Measurements from ENCODE around the gene FGF12. TPM values are rescaled to one million over a fixed set of nuclear protein-coding genes. Genes with fewer than 3 reads are reported as not detected.

The FGF12 gene
- total RNA-seq, 4 donors from 2014 or later = 0.46 to 1.2 (median 0.72) TPM

- Histone ChIP-seq H3K4me3 (no peak overlapping the region), H3K9me3 (no peaks in the 10 kb centered on the region), H3K27me3 (no peaks in the 10 kb centered on the region), H3K4me1 (no peaks in the 10 kb centered on the region), H3K36me3 (no peaks in the 10 kb centered on the region), H3K27ac (no peak overlapping the region)
- in situ Hi-C loops (cut with MboI; ENCODE audit: low sequenced_read_pairs in 4 of 4) = no loop called here
- intact Hi-C loops (cut with DNase I; ENCODE audit: low total_unique reads) = no loop called here
- no peak for TF ChIP-seq CTCF (IDR thresholded peaks at IDR 0.05 in 4 of 5, conservative IDR thresholded peaks at IDR 0.05 in 1 of 5)
- no peak for TF ChIP-seq POLR2A (IDR thresholded peaks at IDR 0.05)
- no peak for ATAC-seq
- DNase-seq = no peak
Measured at GRCh38 chr3:192373586-192373985, 353.8 kb downstream of the FGF12 start.

GRCh38 chr3:192373032-192373431 lies 354.3 kb downstream of the FGF12 start:
- no peaks in the 10 kb centered on the region for H3K27me3 ChIP-seq
- TF ChIP-seq CTCF (IDR thresholded peaks at IDR 0.05 in 4 of 5, conservative IDR thresholded peaks at IDR 0.05 in 1 of 5) (no peak), POLR2A (IDR thresholded peaks at IDR 0.05) (no peak)
- ATAC-seq (no peak), DNase-seq (no peak)
- H3K27ac ChIP-seq = no peak overlapping the region
- H3K4me1 ChIP-seq = no peaks in the 10 kb centered on the region
- H3K9me3 ChIP-seq = no peaks in the 10 kb centered on the region
- in situ Hi-C loops (cut with MboI; ENCODE audit: low sequenced_read_pairs in 4 of 4) = no loop called here
- H3K36me3 ChIP-seq = no peaks in the 10 kb centered on the region
- intact Hi-C loops (cut with DNase I; ENCODE audit: low total_unique reads) = no loop called here
- H3K4me3 ChIP-seq = no peak overlapping the region

GRCh38 chr3:192372616-192373015 lies 354.7 kb downstream of the FGF12 start:
- H3K27ac ChIP-seq = no peak overlapping the region
- ATAC-seq = no peak

GRCh38 chr3:192371870-192372400 lies 355.4 kb downstream of the FGF12 start:
- DNase-seq (no peak), ATAC-seq (no peak)
- no peak for TF ChIP-seq CTCF (IDR thresholded peaks at IDR 0.05 in 4 of 5, conservative IDR thresholded peaks at IDR 0.05 in 1 of 5)
- TF ChIP-seq POLR2A (IDR thresholded peaks at IDR 0.05) = no peak

More at GRCh38 chr3:192372616-192373015, 354.7 kb downstream of the FGF12 start:
- DNase-seq = no peak
- in situ Hi-C loops (cut with MboI; ENCODE audit: low sequenced_read_pairs in 4 of 4) (no loop called here), intact Hi-C loops (cut with DNase I; ENCODE audit: low total_unique reads) (no loop called here)
- H3K36me3 ChIP-seq = no peaks in the 10 kb centered on the region
- H3K4me1 ChIP-seq = no peaks in the 10 kb centered on the region
- H3K27me3 ChIP-seq = no peaks in the 10 kb centered on the region
- H3K9me3 ChIP-seq = no peaks in the 10 kb centered on the region
- TF ChIP-seq POLR2A (IDR thresholded peaks at IDR 0.05) = no peak
- TF ChIP-seq CTCF (IDR thresholded peaks at IDR 0.05 in 4 of 5, conservative IDR thresholded peaks at IDR 0.05 in 1 of 5) = no peak
- no peak overlapping the region for H3K4me3 ChIP-seq

GRCh38 chr3:192367616-192368015 lies 359.7 kb downstream of the FGF12 start:
- no peaks in the 10 kb centered on the region for H3K36me3 ChIP-seq
- DNase-seq (no peak), ATAC-seq (no peak)
- no peak for TF ChIP-seq POLR2A (IDR thresholded peaks at IDR 0.05)
- TF ChIP-seq CTCF (IDR thresholded peaks at IDR 0.05 in 4 of 5, conservative IDR thresholded peaks at IDR 0.05 in 1 of 5) = no peak
- H3K9me3 ChIP-seq = no peaks in the 10 kb centered on the region
- no peaks in the 10 kb centered on the region for H3K4me1 ChIP-seq
- H3K27ac ChIP-seq = no peak overlapping the region
- intact Hi-C loops (cut with DNase I; ENCODE audit: low total_unique reads) = no loop called here
- H3K27me3 ChIP-seq = peaks cover 0 to 2% (median 0%) of the 10 kb centered on the region in 3 donors
- H3K4me3 ChIP-seq = no peak overlapping the region
- in situ Hi-C loops (cut with MboI; ENCODE audit: low sequenced_read_pairs in 4 of 4) = no loop called here

More at GRCh38 chr3:192371870-192372400, 355.4 kb downstream of the FGF12 start:
- intact Hi-C loops (cut with DNase I; ENCODE audit: low total_unique reads) = no loop called here
- Histone ChIP-seq H3K36me3 (no peaks in the 10 kb centered on the region), H3K27ac (no peak overlapping the region), H3K27me3 (no peaks in the 10 kb centered on the region), H3K9me3 (no peaks in the 10 kb centered on the region), H3K4me1 (no peaks in the 10 kb centered on the region), H3K4me3 (no peak overlapping the region)
- in situ Hi-C loops (cut with MboI; ENCODE audit: low sequenced_read_pairs in 4 of 4) = no loop called here
